Fibroblast of lung (primary cell): Measurements from ENCODE around the gene SPDYE11. TPM values are rescaled to one million over a fixed set of nuclear protein-coding genes. Genes with fewer than 3 reads are reported as not detected.
"Not testable (repeated sequence)": the region's sequence is repeated elsewhere in the genome, so short reads cannot be mapped to it uniquely, and the experiment has no call there.

Source experiments
- DNase-seq, 2 donors: peaks; one replicate each; pipeline versions ENCODE4 v3.0.0 to v3.0.0-alpha.2; 2010; ENCODE audit warnings: low read depth in 2 of 2
- H2AFZ ChIP-seq: 2 replicates; pipeline ENCODE4 v1.5.1; 2012; ENCODE audit warnings: low read length, control low read depth, inconsistent platforms
- H3K27ac ChIP-seq: 2 replicates; pipeline ENCODE4 v1.5.1; 2011; ENCODE audit warnings: low read length, control low read depth; ENCODE audit not compliant: insufficient read depth
- H3K27me3 ChIP-seq: 2 replicates; pipeline ENCODE4 v1.5.1; 2011; ENCODE audit warnings: mild to moderate bottlenecking, low read length; ENCODE audit not compliant: control insufficient read depth, insufficient read depth
- H3K36me3 ChIP-seq: 2 replicates; pipeline ENCODE4 v1.5.1; 2011; ENCODE audit warnings: low read length; ENCODE audit not compliant: control insufficient read depth, insufficient read depth
- H3K4me1 ChIP-seq: 2 replicates; pipeline ENCODE4 v1.5.1; 2011; ENCODE audit warnings: low read length; ENCODE audit not compliant: control insufficient read depth, insufficient read depth; ENCODE audit errors: extremely low read depth
- H3K4me2 ChIP-seq: 2 replicates; pipeline ENCODE4 v1.5.1; 2011; ENCODE audit warnings: low read length, control low read depth; ENCODE audit not compliant: insufficient read depth; ENCODE audit errors: extremely low read depth
- H3K4me3 ChIP-seq, 4 experiments: fragments of 200-600 bp in 1 of 4; sonication (generic) in 1 of 4; replicated peaks in 1 of 4; 2 replicates each; pipeline ENCODE4 v1.5.1; 2011 to 2016; ENCODE audit warnings: low read length in 4 of 4, low read depth in 3 of 4, mild to moderate bottlenecking in 3 of 4, control low read depth in 2 of 4, inconsistent platforms in 1 of 4, mixed read lengths in 1 of 4; ENCODE audit not compliant: insufficient read depth in 1 of 4; ENCODE audit errors: control extremely low read depth in 1 of 4
- H3K79me2 ChIP-seq: 2 replicates; pipeline ENCODE4 v1.5.1; 2012; ENCODE audit warnings: mild to moderate bottlenecking, low read length, inconsistent platforms; ENCODE audit not compliant: control insufficient read depth, insufficient read depth
- H3K9ac ChIP-seq: 2 replicates; pipeline ENCODE4 v1.5.1; 2011; ENCODE audit warnings: mild to moderate bottlenecking, low read length, control low read depth; ENCODE audit not compliant: insufficient read depth
- H3K9me3 ChIP-seq: 2 replicates; pipeline ENCODE4 v1.5.1; 2012; ENCODE audit warnings: low read depth, low read length; ENCODE audit not compliant: control insufficient read depth, insufficient read depth
- H4K20me1 ChIP-seq: 2 replicates; pipeline ENCODE4 v1.5.1; 2011; ENCODE audit warnings: low read length; ENCODE audit not compliant: control insufficient read depth, insufficient read depth; ENCODE audit errors: extremely low read depth
- polyA minus RNA-seq: library from RNA; depleted of rRNA, polyadenylated mRNA; stranded (reverse); fragments of >200 nt; gene quantifications from 2 replicates; pipeline ENCODE4 v1.2.3, GENCODE V29; 2011; ENCODE audit warnings: low replicate concordance
- polyA plus RNA-seq, 2 donors: library from polyadenylated mRNA; depleted of rRNA in 1 of 2; stranded (reverse) in 1 of 2; unstranded in 1 of 2; fragments of >200 nt; gene quantifications; 2 replicates each; pipeline ENCODE4 v1.2.1, GENCODE V29; 2011 to 2012; ENCODE audit warnings: missing spikeins in 1 of 2
- total RNA-seq: library from RNA; depleted of rRNA; stranded (reverse); fragments of >200 nt; gene quantifications from 2 replicates; pipeline ENCODE4 v1.2.1, GENCODE V29; 2014

SPDYE11 gene, protein sequence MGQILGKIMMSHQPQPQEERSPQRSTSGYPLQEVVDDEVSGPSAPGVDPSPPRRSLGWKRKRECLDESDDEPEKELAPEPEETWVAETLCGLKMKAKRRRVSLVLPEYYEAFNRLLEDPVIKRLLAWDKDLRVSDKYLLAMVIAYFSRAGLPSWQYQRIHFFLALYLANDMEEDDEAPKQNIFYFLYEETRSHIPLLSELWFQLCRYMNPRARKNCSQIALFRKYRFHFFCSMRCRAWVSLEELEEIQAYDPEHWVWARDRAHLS
- not detected in 2 replicates for total RNA-seq
- polyA plus RNA-seq: not detected in 2 replicates
- 0.12 TPM in 1 of 2 replicates, not detected in the other for polyA plus RNA-seq (2012)
- polyA minus RNA-seq: not detected in 2 replicates

DNA sequence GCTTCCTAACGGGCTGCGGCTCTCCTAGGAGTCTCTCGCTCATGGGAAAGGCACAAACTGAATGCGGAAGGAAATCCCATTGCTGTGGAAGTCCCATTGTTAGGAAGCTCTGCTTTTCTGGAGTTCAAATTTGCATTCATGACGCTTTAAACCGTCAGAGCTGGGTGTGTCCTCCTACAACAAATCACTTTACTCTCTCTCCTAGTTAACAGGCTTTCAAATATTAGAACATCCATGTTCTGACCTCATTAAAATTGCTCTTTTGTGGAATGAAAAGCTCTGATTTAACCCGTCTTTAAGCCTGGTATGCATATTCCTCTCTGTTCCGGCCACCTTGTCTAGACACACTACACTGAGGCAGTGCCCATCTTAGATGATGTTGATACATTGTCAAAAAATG, at the start of gene SPDYE11:
TSS of gene SPDYE11 (minus strand) at position 101 of the 400 bp plus-strand sequence. CDS start 1,800 bp downstream, outside the sequence.
- DNase-seq, H3K9me3 ChIP-seq, H3K4me2 ChIP-seq: not testable (repeated sequence)

DNA sequence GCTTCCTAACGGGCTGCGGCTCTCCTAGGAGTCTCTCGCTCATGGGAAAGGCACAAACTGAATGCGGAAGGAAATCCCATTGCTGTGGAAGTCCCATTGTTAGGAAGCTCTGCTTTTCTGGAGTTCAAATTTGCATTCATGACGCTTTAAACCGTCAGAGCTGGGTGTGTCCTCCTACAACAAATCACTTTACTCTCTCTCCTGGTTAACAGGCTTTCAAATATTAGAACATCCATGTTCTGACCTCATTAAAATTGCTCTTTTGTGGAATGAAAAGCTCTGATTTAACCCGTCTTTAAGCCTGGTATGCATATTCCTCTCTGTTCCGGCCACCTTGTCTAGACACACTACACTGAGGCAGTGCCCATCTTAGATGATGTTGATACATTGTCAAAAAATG, 28.2 kb upstream of the SPDYE11 start, which contains the start of gene SPDYE9:
TSS of gene SPDYE9 (minus strand) at position 101 of the 400 bp plus-strand sequence. CDS start 1,800 bp downstream, outside the sequence.
- H3K4me2 ChIP-seq, H3K36me3 ChIP-seq, H3K9me3 ChIP-seq, H3K4me1 ChIP-seq, H4K20me1 ChIP-seq, DNase-seq, H3K9ac ChIP-seq, H3K27me3 ChIP-seq, H2AFZ ChIP-seq, H3K4me3 ChIP-seq, H3K79me2 ChIP-seq, H3K27ac ChIP-seq: not testable (repeated sequence)

More for the DNA sequence above, at the start of gene SPDYE11:
- H2AFZ ChIP-seq, H3K27me3 ChIP-seq, H3K36me3 ChIP-seq, H3K79me2 ChIP-seq, H4K20me1 ChIP-seq, H3K4me1 ChIP-seq, H3K27ac ChIP-seq, H3K9ac ChIP-seq, H3K4me3 ChIP-seq: not testable (repeated sequence)

DNA sequence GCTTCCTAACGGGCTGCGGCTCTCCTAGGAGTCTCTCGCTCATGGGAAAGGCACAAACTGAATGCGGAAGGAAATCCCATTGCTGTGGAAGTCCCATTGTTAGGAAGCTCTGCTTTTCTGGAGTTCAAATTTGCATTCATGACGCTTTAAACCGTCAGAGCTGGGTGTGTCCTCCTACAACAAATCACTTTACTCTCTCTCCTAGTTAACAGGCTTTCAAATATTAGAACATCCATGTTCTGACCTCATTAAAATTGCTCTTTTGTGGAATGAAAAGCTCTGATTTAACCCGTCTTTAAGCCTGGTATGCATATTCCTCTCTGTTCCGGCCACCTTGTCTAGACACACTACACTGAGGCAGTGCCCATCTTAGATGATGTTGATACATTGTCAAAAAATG, 28.0 kb downstream of the SPDYE11 start, which contains the start of gene SPDYE8:
TSS of gene SPDYE8 (minus strand) at position 101 of the 400 bp plus-strand sequence. CDS start 1,800 bp downstream, outside the sequence.
- not testable (repeated sequence) for H3K27ac ChIP-seq, H3K9me3 ChIP-seq, H3K4me2 ChIP-seq, H3K9ac ChIP-seq, H3K4me3 ChIP-seq, H3K36me3 ChIP-seq, DNase-seq, H4K20me1 ChIP-seq, H3K4me1 ChIP-seq, H2AFZ ChIP-seq, H3K79me2 ChIP-seq, H3K27me3 ChIP-seq

DNA sequence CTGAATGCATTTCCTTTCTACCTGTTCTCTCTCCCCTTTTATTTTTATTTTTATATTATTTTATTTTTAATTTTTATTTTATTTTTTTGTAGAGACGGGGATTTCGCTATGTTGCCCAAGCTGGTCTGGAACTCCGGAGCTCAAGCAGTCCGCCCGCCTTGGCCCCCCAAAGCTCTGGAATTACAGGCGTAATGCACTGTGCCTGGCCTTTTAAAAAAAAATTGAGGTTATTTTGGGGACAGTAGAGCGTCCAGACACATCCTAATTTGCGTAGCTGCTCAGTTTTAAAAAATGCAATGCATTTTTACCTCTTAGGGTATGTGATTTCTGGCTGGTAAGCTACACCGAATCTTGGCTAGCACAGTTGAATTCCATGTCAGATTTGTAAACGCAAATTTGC, 51.2 kb downstream of the SPDYE11 start:
- DNase-seq: peak in 1 of 2 donors; percentile 11
- not testable (repeated sequence) for H4K20me1 ChIP-seq, H3K9me3 ChIP-seq, H3K36me3 ChIP-seq, H2AFZ ChIP-seq, H3K4me1 ChIP-seq, H3K79me2 ChIP-seq, H3K27ac ChIP-seq, H3K27me3 ChIP-seq, H3K9ac ChIP-seq
- peak overlapping the region; percentile 21 to 55 (median 38) for H3K4me3 ChIP-seq
- peak overlapping the region; percentile 48 for H3K4me2 ChIP-seq

DNA sequence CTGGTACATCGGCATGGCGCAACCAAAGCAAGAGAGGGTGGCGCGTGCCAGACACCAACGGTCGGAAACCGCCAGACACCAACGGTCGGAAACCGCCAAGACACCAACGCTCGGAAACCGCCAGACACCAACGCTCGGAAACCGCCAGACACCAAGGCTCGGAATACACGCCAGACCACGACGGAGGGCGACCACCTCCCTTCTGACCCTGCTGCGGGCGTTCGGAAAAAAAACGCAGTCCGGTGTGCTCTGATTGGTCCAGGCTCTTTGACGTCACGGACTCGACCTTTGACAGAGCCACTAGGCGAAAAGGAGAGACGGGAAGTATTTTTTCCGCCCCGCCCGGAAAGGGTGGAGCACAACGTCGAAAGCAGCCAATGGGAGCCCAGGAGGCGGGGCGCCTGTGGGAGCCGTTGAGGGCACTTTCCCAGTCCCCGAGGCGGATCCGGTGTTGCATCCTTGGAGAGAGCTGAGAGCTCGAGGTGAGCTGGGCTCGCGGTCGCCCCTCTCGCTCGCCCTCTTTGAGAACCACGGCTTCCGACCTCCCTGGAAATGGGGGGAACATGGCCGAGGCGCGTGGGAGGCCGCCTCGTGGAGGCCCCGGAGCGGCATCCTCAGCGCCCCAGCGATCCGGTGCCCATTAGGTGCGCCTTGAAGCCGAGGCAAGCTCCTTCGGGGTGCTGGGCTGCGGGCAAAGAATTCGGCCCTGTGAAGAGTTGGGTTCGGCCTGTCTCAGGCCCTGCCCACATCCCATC, 51.8 kb downstream of the SPDYE11 start:
- not testable (repeated sequence) for H3K9me3 ChIP-seq, H3K79me2 ChIP-seq, H3K36me3 ChIP-seq, H3K27me3 ChIP-seq, H3K4me1 ChIP-seq, H4K20me1 ChIP-seq
- peak overlapping the region; percentile 25 for H3K4me2 ChIP-seq
- peak overlapping the region; percentile 85 for H3K9ac ChIP-seq
- H3K27ac ChIP-seq: peak overlapping the region; percentile 73
- peak; percentile 81 to 82 for DNase-seq
- H3K4me3 ChIP-seq: peak overlapping the region; percentile 44 to 60 (median 58)
- H2AFZ ChIP-seq: peak overlapping the region; percentile 81

DNA sequence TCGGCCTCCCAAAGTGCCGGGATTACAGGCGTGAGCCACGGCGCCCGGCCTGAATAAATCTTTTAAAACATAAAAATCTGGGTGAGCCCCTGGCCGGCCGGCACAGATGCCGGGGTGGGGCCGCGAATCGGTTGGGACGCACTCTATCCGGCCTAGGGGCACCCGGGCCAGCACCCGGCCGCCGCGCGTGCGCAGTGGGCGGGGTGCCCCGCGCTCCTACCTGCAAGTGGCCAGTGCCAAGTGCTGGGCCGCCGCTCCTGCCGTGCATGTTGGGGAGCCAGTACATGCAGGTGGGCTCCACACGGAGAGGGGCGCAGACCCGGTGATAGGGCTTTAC, 52.4 kb downstream of the SPDYE11 start:
- H3K79me2 ChIP-seq, H3K4me1 ChIP-seq, DNase-seq, H3K4me2 ChIP-seq, H3K27me3 ChIP-seq, H3K36me3 ChIP-seq, H4K20me1 ChIP-seq, H3K9me3 ChIP-seq: not testable (repeated sequence)
- Histone ChIP-seq H2AFZ (peak overlapping the region; percentile 81), H3K27ac (peak overlapping the region; percentile 73), H3K9ac (peak overlapping the region; percentile 84), H3K4me3 (peak overlapping the region; percentile 34 to 60 (median 52))
